PC-3 (cell line): Measurements from ENCODE around the gene C9orf85.

Source experiments
- CTCF ChIP-seq: fragments of 300-600 bp; sonication (generic); conservative IDR thresholded peaks from 2 replicates; pipeline ENCODE4 v1.5.1; 2017; ENCODE audit warnings: antibody characterized with exemption, low read depth, mild to moderate bottlenecking, low read length
- EZH2 ChIP-seq: fragments of 300-600 bp; sonication (generic); IDR thresholded peaks from one replicate; pipeline ENCODE4 v1.6.1; 2017; ENCODE audit warnings: antibody characterized with exemption, mild to moderate bottlenecking, low read length; ENCODE audit not compliant: unreplicated experiment

DNA sequence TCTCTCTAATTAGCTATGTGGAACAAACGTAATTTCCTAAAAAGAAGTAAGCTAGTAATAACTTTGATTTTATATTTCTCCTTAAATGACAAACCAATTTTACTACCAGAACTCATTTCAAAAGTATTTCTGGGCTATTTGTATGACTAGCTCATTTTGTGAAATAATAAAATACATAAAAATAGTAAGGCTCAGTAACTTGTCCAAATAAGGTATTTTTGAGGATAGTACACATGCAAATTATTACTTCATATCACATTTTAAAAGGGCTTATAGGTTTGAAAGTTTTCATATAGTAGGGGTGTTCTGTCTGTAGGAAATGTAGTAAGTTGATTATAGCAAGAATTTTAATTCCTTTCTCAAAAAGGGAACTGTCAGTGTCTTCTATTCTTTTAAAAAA, 26.5 kb downstream of the C9orf85 start:
- TF ChIP-seq CTCF (no peak), EZH2 (no peak)
